HCT116 (cell line): ENCODE measurements around the gene SORCS2. TPM values are rescaled to one million over a fixed set of nuclear protein-coding genes. Genes with fewer than 3 reads are reported as not detected.

Experiments used
- ATAC-seq: fragments of 200-7000 bp; cut with Tn5 transposase; 2 replicates; pipeline ENCODE4 v1.9.1; 2020; ENCODE audit warnings: mild to moderate bottlenecking, moderate library complexity
- BruUV-seq: library from RNA; stranded (reverse); fragments of 400-500 nt; replicated peaks from 2 replicates; lab custom pipeline; 2021; lab: Mats Ljungman, UMichigan
- CTCF ChIA-PET: fragments of 300-600 bp; sonication (Branson Sonifier 250); formaldehyde crosslinking; loops from one replicate; lab custom pipeline; 2021; ENCODE audit warnings: antibody characterized with exemption; lab: Charles Lee
- POLR2A ChIA-PET: fragments of 300-600, 350-600 bp; sonication (Branson Sonifier 250); formaldehyde crosslinking; loops from one replicate; lab custom pipeline; 2021; ENCODE audit warnings: antibody characterized with exemption; lab: Charles Lee
- RAD21 ChIA-PET, 2 experiments: fragments of 300-600 bp; sonication (Branson Sonifier 250); formaldehyde crosslinking; loops; one replicate each; lab custom pipeline; 2023; ENCODE audit warnings: low total read pairs in 2 of 2; ENCODE audit not compliant: uncharacterized antibody in 2 of 2, unreplicated experiment in 2 of 2, low non-redundant PET in 1 of 2; lab: Charles Lee
- DNase-seq: peaks from one replicate; pipeline ENCODE4 v3.0.0-alpha.2; 2010; ENCODE audit warnings: low read depth, low spot score
- H2AFZ ChIP-seq: fragments of 200-600 bp; shearing (Covaris generic), sonication (generic); 2 replicates; pipeline ENCODE4 v1.6.1; 2017; ENCODE audit warnings: low read depth, mixed run types, mixed read lengths, antibody characterized with exemption, low read length; ENCODE audit not compliant: poor library complexity, severe bottlenecking
- H3K27ac ChIP-seq: 2 replicates; pipeline ENCODE4 v1.5.1; 2012; ENCODE audit warnings: low read depth, low read length
- H3K27me3 ChIP-seq: fragments of 200-600 bp; sonication (generic); 2 replicates; pipeline ENCODE4 v1.6.1; 2016; ENCODE audit warnings: mixed run types, low read length, mixed read lengths; ENCODE audit not compliant: insufficient read depth
- H3K36me3 ChIP-seq, 2 experiments: fragments of 200-500 bp in 1 of 2; fragments of 200-600 bp in 1 of 2; sonication (Bioruptor generic) in 1 of 2; sonication (generic) in 1 of 2; 2 replicates each; pipeline versions ENCODE4 v1.5.1 to v1.6.1; 2014 to 2016; ENCODE audit warnings: low read length in 2 of 2, inconsistent platforms in 1 of 2, mixed read lengths in 1 of 2, mixed run types in 1 of 2; ENCODE audit not compliant: insufficient read depth in 2 of 2, control insufficient read depth in 1 of 2
- H3K4me1 ChIP-seq, 2 experiments: fragments of 200-600 bp in 1 of 2; sonication (generic) in 1 of 2; 2 replicates each; pipeline versions ENCODE4 v1.5.1 to v1.6.1; 2012 to 2017; ENCODE audit warnings: low read length in 2 of 2, inconsistent platforms in 1 of 2, mild to moderate bottlenecking in 1 of 2, mixed read lengths in 1 of 2, mixed run types in 1 of 2, moderate library complexity in 1 of 2; ENCODE audit not compliant: insufficient read depth in 2 of 2, control insufficient read depth in 1 of 2
- H3K4me2 ChIP-seq: fragments of 200-600 bp; sonication (generic); 2 replicates; pipeline ENCODE4 v1.6.1; 2017; ENCODE audit warnings: mixed run types, low read length, mixed read lengths
- H3K4me3 ChIP-seq, 2 experiments: fragments of 200-600 bp in 1 of 2; sonication (generic) in 1 of 2; replicated peaks in 1 of 2; 2 replicates each; pipeline ENCODE4 v1.5.1; 2011 to 2016; ENCODE audit warnings: low read length in 2 of 2, control low read depth in 1 of 2, low read depth in 1 of 2, mild to moderate bottlenecking in 1 of 2, mixed read lengths in 1 of 2, mixed run types in 1 of 2
- H3K79me2 ChIP-seq: fragments of 200-600 bp; sonication (generic); 2 replicates; pipeline ENCODE4 v1.6.1; 2017; ENCODE audit warnings: mild to moderate bottlenecking, mixed run types, low read length, moderate library complexity, mixed read lengths; ENCODE audit not compliant: insufficient read depth
- H3K9ac ChIP-seq: fragments of 200-600 bp; sonication (generic); 2 replicates; pipeline ENCODE4 v1.6.1; 2016; ENCODE audit warnings: low read length, mixed read lengths
- H3K9me2 ChIP-seq: fragments of 200-600 bp; sonication (generic), shearing (Covaris generic); 2 replicates; pipeline ENCODE4 v1.6.1; 2017; ENCODE audit warnings: mixed run types, mild to moderate bottlenecking, moderate library complexity; ENCODE audit not compliant: insufficient read depth
- H3K9me3 ChIP-seq, 2 experiments: fragments of 200-500 bp in 1 of 2; fragments of 200-600 bp in 1 of 2; sonication (Bioruptor generic) in 1 of 2; sonication (generic) in 1 of 2; 2 replicates each; pipeline ENCODE4 v1.6.1; 2014 to 2017; ENCODE audit warnings: low read length in 2 of 2, mixed read lengths in 2 of 2, inconsistent platforms in 1 of 2, low read depth in 1 of 2, mild to moderate bottlenecking in 1 of 2, mixed run types in 1 of 2, moderate library complexity in 1 of 2; ENCODE audit not compliant: control insufficient read depth in 1 of 2, insufficient read depth in 1 of 2
- H4K20me1 ChIP-seq: fragments of 200-600 bp; sonication (generic), shearing (Covaris generic); 2 replicates; pipeline ENCODE4 v1.6.1; 2017; ENCODE audit warnings: mixed run types, mild to moderate bottlenecking, moderate library complexity; ENCODE audit not compliant: insufficient read depth
- CEBPB ChIP-seq: IDR thresholded peaks from 2 replicates; pipeline ENCODE4 v1.6.1; 2012; ENCODE audit warnings: low read depth
- EGR1 ChIP-seq: IDR thresholded peaks from 2 replicates; pipeline ENCODE4 v1.6.1; 2012; ENCODE audit warnings: low read depth
- EZH2phosphoT487 ChIP-seq: fragments of 200-600 bp; IDR thresholded peaks from 2 replicates; pipeline ENCODE4 v1.6.1; 2018; ENCODE audit warnings: antibody characterized with exemption, borderline replicate concordance
- JUND ChIP-seq: IDR thresholded peaks from 2 replicates; pipeline ENCODE4 v1.6.1; 2012
- MAX ChIP-seq: IDR thresholded peaks from 2 replicates; pipeline ENCODE4 v1.6.1; 2012
- POLR2A ChIP-seq: IDR thresholded peaks from 2 replicates; pipeline ENCODE4 v1.7.0; 2011; ENCODE audit warnings: borderline replicate concordance; ENCODE audit not compliant: insufficient read depth, insufficient read length; ENCODE audit errors: extremely low read depth
- RAD21 ChIP-seq: IDR thresholded peaks from 2 replicates; pipeline ENCODE4 v1.6.1; 2012; ENCODE audit warnings: low read depth, mild to moderate bottlenecking
- REST ChIP-seq: IDR thresholded peaks from 2 replicates; pipeline ENCODE4 v1.6.1; 2012; ENCODE audit warnings: low read depth
- SIN3A ChIP-seq: IDR thresholded peaks from 2 replicates; pipeline ENCODE4 v1.6.1; 2012; ENCODE audit warnings: low read depth
- SP1 ChIP-seq: IDR thresholded peaks from 2 replicates; pipeline ENCODE4 v1.6.1; 2012; ENCODE audit warnings: low read depth
- YY1 ChIP-seq: IDR thresholded peaks from 2 replicates; pipeline ENCODE4 v1.6.1; 2011; ENCODE audit warnings: low read length, low read depth, moderate library complexity, mild to moderate bottlenecking; ENCODE audit not compliant: insufficient replicate concordance; ENCODE audit errors: extremely low read depth
- ZNF274 ChIP-seq: fragments of 200-500 bp; sonication (Bioruptor generic); IDR thresholded peaks from 2 replicates; pipeline ENCODE4 v1.6.1; 2014; ENCODE audit warnings: mild to moderate bottlenecking, low read depth, low read length, inconsistent platforms
- intact Hi-C: fragments of 100-400 bp; cut with micrococcal nuclease; formaldehyde crosslinking; loops from 2 replicates; pipeline ENCODE4 v1.10.0; 2022
- total RNA-seq: library from RNA; stranded (reverse); gene quantifications from one replicate; pipeline ENCODE4 v1.2.1, GENCODE V29; 2021; ENCODE audit not compliant: unreplicated experiment

The SORCS2 gene
- total RNA-seq, 1 experiment from 2014 or later, result 0.37 TPM

- DNase-seq (no peak), ATAC-seq (no peak)
- no peaks in the 10 kb centered on the region for H3K9me2 ChIP-seq
- ChIA-PET POLR2A (no interaction called here), CTCF (no interaction called here), RAD21 (no interaction called here)
- no peaks in the 10 kb centered on the region for H3K36me3 ChIP-seq
- no peak overlapping the region for H3K4me3 ChIP-seq
- H3K27me3 ChIP-seq, result no peaks in the 10 kb centered on the region
- H3K9me3 ChIP-seq, result no peaks in the 10 kb centered on the region; a peak in 1 of 4 replicates
- H3K27ac ChIP-seq, result no peak overlapping the region
- intact Hi-C loops, result no loop called here
- no peak overlapping the region for H3K4me2 ChIP-seq
- BruUV-seq, result no TSS peak
- no peak overlapping the region for H3K9ac ChIP-seq
- no peak overlapping the region for H2AFZ ChIP-seq
- H4K20me1 ChIP-seq, result no peaks in the 10 kb centered on the region
- no peaks in the 10 kb centered on the region for H3K4me1 ChIP-seq
- no peaks in the 10 kb centered on the region for H3K79me2 ChIP-seq
- TF ChIP-seq POLR2A (no peak), REST (no peak), SIN3A (no peak), ZNF274 (no peak), MAX (no peak), RAD21 (no peak), YY1 (no peak)
Measured at GRCh38 chr4:7247946-7248345, 55.6 kb downstream of the SORCS2 start.

GRCh38 chr4:7248857-7249256 is 56.5 kb downstream of the SORCS2 start:
- no peak overlapping the region for H3K4me3 ChIP-seq
- H3K4me1 ChIP-seq, result no peaks in the 10 kb centered on the region
- no peaks in the 10 kb centered on the region for H3K79me2 ChIP-seq
- H3K27me3 ChIP-seq, result no peaks in the 10 kb centered on the region
- no peaks in the 10 kb centered on the region; a peak in 1 of 4 replicates for H3K9me3 ChIP-seq
- BruUV-seq, result no TSS peak
- no peak overlapping the region for H3K4me2 ChIP-seq
- ChIA-PET RAD21 (no interaction called here), CTCF (no interaction called here)
- no peaks in the 10 kb centered on the region for H3K36me3 ChIP-seq
- no peak overlapping the region for H2AFZ ChIP-seq
- no peak overlapping the region for H3K9ac ChIP-seq
- TF ChIP-seq RAD21, result no peak
- TF ChIP-seq CEBPB, result no peak
- TF ChIP-seq YY1, result no peak
- TF ChIP-seq JUND, result no peak
- no peak for TF ChIP-seq SP1
- no peak for TF ChIP-seq SIN3A
- no peak for TF ChIP-seq EGR1
- TF ChIP-seq EZH2phosphoT487, result no peak
- no peak for TF ChIP-seq POLR2A
- TF ChIP-seq, all 23 proteins: peak for 0
- ATAC-seq, result no peak
- intact Hi-C loops, result no loop called here
- Histone ChIP-seq H4K20me1 (no peaks in the 10 kb centered on the region), H3K9me2 (no peaks in the 10 kb centered on the region), H3K27ac (no peak overlapping the region)
- no peak for DNase-seq
- POLR2A ChIA-PET, result no interaction called here
